ENCODE results near the gene RNASEH2B.

GRCh38 chr13:50981686-50982085 is 72.1 kb downstream of the RNASEH2B start:
- no peak for TF ChIP-seq CTCF (IDR thresholded peaks at IDR 0.05)
- no peak for TF ChIP-seq POLR2A (IDR thresholded peaks at IDR 0.05)
